Right lobe of liver (tissue), 4 donors: ENCODE results near the gene TCN1.

ENCODE experiments used
- CTCF ChIP-seq, 4 donors: fragments of 200-600 bp in 3 of 4; fragments of 450-650 bp in 1 of 4; IDR thresholded peaks; one replicate each; pipeline versions ENCODE4 v1.5.1 to v1.8.0; 2016 to 2022; ENCODE audit warnings: antibody characterized with exemption in 4 of 4, mild to moderate bottlenecking in 2 of 4
- POLR2A ChIP-seq: fragments of 450-650 bp; IDR thresholded peaks from one replicate; pipeline ENCODE4 v1.6.1; 2017; ENCODE audit warnings: antibody characterized with exemption, mild to moderate bottlenecking
- donor health status: DM: no; HTN: no; CAD: no.
- donor health status: DM: no; HTN: no; CAD: no.
- donor health status: DM: no; HTN: yes; CAD: no.

- TF ChIP-seq CTCF (IDR thresholded peaks at IDR 0.05) (no peak), POLR2A (no peak)
These were observed 47.7 kb downstream of the TCN1 start for GRCh38 chr11:59818572-59818971.
